K562 (cell line): ENCODE results near the gene SLK. TPM values are rescaled to one million over a fixed set of nuclear protein-coding genes. Genes with fewer than 3 reads are reported as not detected.

Experiments used
- EHMT2 ChIP-seq: fragments of 450-650 bp; IDR thresholded peaks from 2 replicates; pipeline ENCODE4 v1.6.1; 2018; ENCODE audit warnings: antibody characterized with exemption
- PPARD ChIP-seq: fragments of 250-450 bp; sonication (Bioruptor Pico); IDR thresholded peaks from 2 replicates; pipeline ENCODE4 v1.8.0; 2022; ENCODE audit warnings: inconsistent platforms, mild to moderate bottlenecking, moderate library complexity
- RBM14 ChIP-seq: fragments of 200-400 bp; formaldehyde crosslinking; IDR thresholded peaks from 2 replicates; pipeline ENCODE4 v1.6.1; 2018; ENCODE audit warnings: low read depth, mild to moderate bottlenecking, low read length, moderate library complexity, borderline replicate concordance; ENCODE audit not compliant: insufficient read depth
- REST ChIP-seq, 2 experiments: fragments of 450-650 bp; formaldehyde crosslinking in 1 of 2; IDR thresholded peaks; 2 replicates each; pipeline versions ENCODE4 v1.4.0 to v1.6.1; 2014 to 2020; ENCODE audit warnings: mild to moderate bottlenecking in 2 of 2, borderline replicate concordance in 1 of 2, low read depth in 1 of 2
- TCF15 ChIP-seq: fragments of 250-450 bp; sonication (Bioruptor Pico); IDR thresholded peaks from 2 replicates; pipeline ENCODE4 v1.8.0; 2022; ENCODE audit warnings: moderate library complexity, mild to moderate bottlenecking, inconsistent platforms
- polyA plus RNA-seq, 8 experiments: library from polyadenylated mRNA; depleted of rRNA in 4 of 8; stranded (reverse) in 5 of 8; unstranded in 3 of 8; fragments of >200 nt; fragmentation: Nextera tagmentation in 2 of 8; fragmentation: Illumina TruSeq in 1 of 8; extraction: Ambion mirVana in 2 of 8; extraction: Trizol in 1 of 8; gene quantifications; 2 replicates each; pipeline versions ENCODE4 v1.2.1 to v1.2.3, GENCODE V29; 2011 to 2014; ENCODE audit warnings: inconsistent platforms in 1 of 8, missing spikeins in 1 of 8
- total RNA-seq, 7 experiments: library from RNA; depleted of rRNA in 6 of 7; stranded (reverse); fragments of >200 nt in 6 of 7; fragmentation: Illumina TruSeq in 2 of 7; extraction: Trizol in 2 of 7; gene quantifications; 2 replicates each; pipeline versions ENCODE4 v1.2.1 to v1.2.3, GENCODE V29; 2011 to 2021; ENCODE audit warnings: low replicate concordance in 1 of 7

SLK gene
- total and polyA plus RNA-seq, 9 of the 15 experiments (the other 6 are each of a cell fraction or from before 2014, with no cell fraction given) = 8.2 to 40.0 (median 23.4) TPM

- TF ChIP-seq RBM14 = no peak
- no peak for TF ChIP-seq EHMT2
- TF ChIP-seq PPARD = no peak
- no peak for TF ChIP-seq REST (IDR thresholded peaks at IDR 0.05; ENCODE audit: borderline replicate concordance)
- TF ChIP-seq REST (CRISPR knock-in tag; IDR thresholded peaks at IDR 0.05; ENCODE audit: low read depth) = no peak
- no peak for TF ChIP-seq TCF15
Measured at GRCh38 chr10:103933557-103934121, 33.3 kb upstream of the SLK start (continued).
